ENCODE data around the gene TMEM163.

TMEM163 gene

DNA sequence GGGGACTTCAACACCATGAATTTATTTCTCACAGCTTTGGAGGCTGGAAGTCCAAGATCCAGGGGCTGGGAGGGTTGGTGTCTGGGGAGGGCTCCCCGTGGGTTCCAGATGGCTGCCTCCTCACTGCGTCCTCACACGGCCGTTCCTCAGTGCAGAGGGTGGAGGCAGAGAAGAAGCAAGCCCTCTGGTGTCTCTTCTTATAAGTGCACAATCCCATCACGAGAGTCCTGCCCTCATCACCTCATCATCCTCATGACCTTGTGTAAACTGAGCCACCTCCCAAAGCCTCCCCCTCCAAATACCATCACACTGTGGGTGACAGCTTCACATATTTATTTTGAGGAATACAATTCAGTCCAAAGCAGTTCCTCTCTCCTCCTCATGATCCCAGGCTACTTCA is 26.3 kb downstream of the TMEM163 start:
- no peaks in the 10 kb centered on the region for H3K9me3 ChIP-seq
- no peak overlapping the region for H3K4me3 ChIP-seq (ENCODE audit: low read depth in 1 of 2, low read length in 1 of 2)
- H3K27me3 ChIP-seq = no peaks in the 10 kb centered on the region
- TF ChIP-seq, protein P1, sequence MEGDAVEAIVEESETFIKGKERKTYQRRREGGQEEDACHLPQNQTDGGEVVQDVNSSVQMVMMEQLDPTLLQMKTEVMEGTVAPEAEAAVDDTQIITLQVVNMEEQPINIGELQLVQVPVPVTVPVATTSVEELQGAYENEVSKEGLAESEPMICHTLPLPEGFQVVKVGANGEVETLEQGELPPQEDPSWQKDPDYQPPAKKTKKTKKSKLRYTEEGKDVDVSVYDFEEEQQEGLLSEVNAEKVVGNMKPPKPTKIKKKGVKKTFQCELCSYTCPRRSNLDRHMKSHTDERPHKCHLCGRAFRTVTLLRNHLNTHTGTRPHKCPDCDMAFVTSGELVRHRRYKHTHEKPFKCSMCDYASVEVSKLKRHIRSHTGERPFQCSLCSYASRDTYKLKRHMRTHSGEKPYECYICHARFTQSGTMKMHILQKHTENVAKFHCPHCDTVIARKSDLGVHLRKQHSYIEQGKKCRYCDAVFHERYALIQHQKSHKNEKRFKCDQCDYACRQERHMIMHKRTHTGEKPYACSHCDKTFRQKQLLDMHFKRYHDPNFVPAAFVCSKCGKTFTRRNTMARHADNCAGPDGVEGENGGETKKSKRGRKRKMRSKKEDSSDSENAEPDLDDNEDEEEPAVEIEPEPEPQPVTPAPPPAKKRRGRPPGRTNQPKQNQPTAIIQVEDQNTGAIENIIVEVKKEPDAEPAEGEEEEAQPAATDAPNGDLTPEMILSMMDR (IDR thresholded peaks at IDR 0.05) = no peak
- no peaks in the 10 kb centered on the region for H3K4me1 ChIP-seq (ENCODE audit: control insufficient read depth in 1 of 2, insufficient read depth in 1 of 2, low read depth in 1 of 2, low read length in 1 of 2)
- H3K36me3 ChIP-seq = no peaks in the 10 kb centered on the region
- H3K27ac ChIP-seq = no peak overlapping the region

DNA sequence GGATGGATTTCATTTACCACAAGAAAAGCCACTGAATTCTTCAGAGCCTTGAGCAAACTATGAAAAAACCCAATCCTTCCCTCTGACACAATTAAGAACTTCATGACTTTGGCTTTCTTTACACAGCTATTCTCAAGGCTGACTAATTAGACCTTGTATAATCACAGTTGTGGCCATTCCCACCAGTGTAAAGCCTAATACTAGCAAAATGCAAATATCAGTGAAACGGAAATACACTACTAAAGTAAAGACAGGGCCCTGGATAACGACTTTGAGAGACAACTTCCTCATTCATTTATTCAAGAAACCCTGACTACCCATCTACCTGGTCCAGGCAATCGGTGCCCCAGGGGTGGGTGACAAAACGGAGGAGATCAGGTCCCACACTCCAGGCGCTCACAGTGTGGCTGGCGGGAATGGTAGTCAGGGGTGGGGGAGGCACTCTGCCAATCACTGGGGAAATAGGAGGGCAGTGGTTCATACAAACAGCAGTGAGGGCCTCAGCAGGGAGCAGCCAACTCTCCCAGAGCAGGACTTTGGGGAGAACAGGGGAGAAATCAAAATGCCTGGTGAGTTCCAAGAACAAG is 28.1 kb downstream of the TMEM163 start:
- Histone ChIP-seq H3K27ac (no peak overlapping the region), H3K4me1 (ENCODE audit: control insufficient read depth in 1 of 2, insufficient read depth in 1 of 2, low read depth in 1 of 2, low read length in 1 of 2) (no peaks in the 10 kb centered on the region), H3K27me3 (no peaks in the 10 kb centered on the region), H3K4me3 (ENCODE audit: low read depth in 1 of 2, low read length in 1 of 2) (no peak overlapping the region), H3K9me3 (no peaks in the 10 kb centered on the region), H3K36me3 (no peaks in the 10 kb centered on the region)
- TF ChIP-seq, protein P1 (IDR thresholded peaks at IDR 0.05) = no peak

DNA sequence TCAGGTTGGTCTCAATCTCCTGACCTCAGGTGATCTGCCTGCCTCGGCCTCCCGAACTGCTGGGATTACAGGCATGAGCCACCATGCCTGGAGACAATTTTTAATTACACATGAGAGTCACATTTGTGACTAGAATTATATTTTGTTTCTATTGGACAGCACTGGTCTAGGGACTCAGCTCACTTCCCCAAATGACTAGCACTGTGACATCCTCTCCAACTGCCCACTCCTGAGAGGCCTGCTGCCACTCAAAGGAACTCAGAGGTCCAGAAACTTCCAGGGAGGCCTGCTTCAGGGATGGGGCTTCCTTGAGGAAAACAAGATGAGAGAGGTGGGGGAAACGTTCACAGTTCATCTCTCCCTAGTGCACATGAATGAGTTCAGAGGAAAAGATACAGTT is 29.5 kb downstream of the TMEM163 start:
- TF ChIP-seq, protein P1 (IDR thresholded peaks at IDR 0.05) = no peak
- H3K27me3 ChIP-seq = no peaks in the 10 kb centered on the region
- H3K27ac ChIP-seq = no peak overlapping the region
- no peak overlapping the region for H3K4me3 ChIP-seq (ENCODE audit: low read depth in 1 of 2, low read length in 1 of 2)
- no peaks in the 10 kb centered on the region for H3K36me3 ChIP-seq
- no peaks in the 10 kb centered on the region for H3K4me1 ChIP-seq (ENCODE audit: control insufficient read depth in 1 of 2, insufficient read depth in 1 of 2, low read depth in 1 of 2, low read length in 1 of 2)
- no peaks in the 10 kb centered on the region for H3K9me3 ChIP-seq

DNA sequence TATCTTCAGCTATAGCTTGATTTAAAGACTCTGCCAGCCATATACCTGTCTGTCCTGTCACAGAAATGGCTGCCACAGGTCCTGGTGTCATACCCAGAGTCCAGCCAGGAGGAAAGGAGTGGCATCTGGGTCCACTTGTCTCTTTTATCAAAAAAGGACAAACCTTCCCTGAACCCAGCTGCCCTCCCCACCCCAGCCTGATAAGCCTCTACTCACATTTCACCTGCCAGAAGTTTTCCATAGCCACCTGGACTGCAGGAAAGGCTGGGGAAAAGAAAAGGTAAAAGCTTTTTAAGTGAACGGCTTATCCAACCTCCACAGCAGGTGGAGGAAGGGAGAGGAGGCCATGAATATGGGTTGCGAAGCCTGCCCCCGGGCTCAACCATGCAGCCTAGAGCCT is 32.8 kb downstream of the TMEM163 start:
- no peaks in the 10 kb centered on the region for H3K9me3 ChIP-seq
- no peak overlapping the region for H3K27ac ChIP-seq
- TF ChIP-seq, protein P1 (IDR thresholded peaks at IDR 0.05) = no peak
- H3K4me3 ChIP-seq (ENCODE audit: low read depth in 1 of 2, low read length in 1 of 2) = no peak overlapping the region
- no peaks in the 10 kb centered on the region for H3K36me3 ChIP-seq
- H3K4me1 ChIP-seq (ENCODE audit: control insufficient read depth in 1 of 2, insufficient read depth in 1 of 2, low read depth in 1 of 2, low read length in 1 of 2) = no peaks in the 10 kb centered on the region
- H3K27me3 ChIP-seq = no peaks in the 10 kb centered on the region

DNA sequence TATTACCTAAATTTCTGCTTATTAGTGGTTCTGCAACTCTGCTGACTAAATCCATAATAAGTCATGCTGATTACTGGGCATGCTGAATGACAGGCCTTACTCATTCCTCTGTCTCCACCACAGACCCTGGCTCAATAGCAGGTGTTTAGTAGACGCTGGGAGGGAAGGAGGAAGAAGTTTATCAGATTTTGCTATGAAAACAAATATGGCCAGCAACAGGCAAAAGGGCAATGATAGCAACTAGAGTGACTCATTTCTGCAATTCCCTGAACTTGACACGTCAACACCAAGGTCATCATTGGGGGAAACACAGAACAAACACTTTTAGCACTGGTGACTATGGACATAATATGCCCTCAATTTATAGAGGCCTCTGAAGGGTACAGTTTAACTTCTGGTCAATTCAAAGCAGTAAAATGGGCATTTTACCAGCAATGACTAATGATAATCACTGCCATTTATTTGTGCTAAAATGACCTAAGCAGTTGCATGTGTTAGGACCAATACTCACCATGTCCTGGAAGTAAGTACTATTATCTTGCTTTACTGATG is 35.2 kb downstream of the TMEM163 start:
- no peak overlapping the region for H3K4me3 ChIP-seq (ENCODE audit: low read depth in 1 of 2, low read length in 1 of 2)
- no peaks in the 10 kb centered on the region for H3K27me3 ChIP-seq
- no peaks in the 10 kb centered on the region for H3K9me3 ChIP-seq
- H3K36me3 ChIP-seq = no peaks in the 10 kb centered on the region
- TF ChIP-seq, protein P1 (IDR thresholded peaks at IDR 0.05) = no peak
- no peak overlapping the region for H3K27ac ChIP-seq
- H3K4me1 ChIP-seq (ENCODE audit: control insufficient read depth in 1 of 2, insufficient read depth in 1 of 2, low read depth in 1 of 2, low read length in 1 of 2) = no peaks in the 10 kb centered on the region
